Liver (tissue), 9 donors: ENCODE results near the gene CAP2. TPM values are rescaled to one million over a fixed set of nuclear protein-coding genes. Genes with fewer than 3 reads are reported as not detected.

Experiments used
- DNase-seq: peaks from one replicate; pipeline ENCODE4 v3.0.0-alpha.2; 2017; ENCODE audit warnings: low spot score
- H3K27ac ChIP-seq, 2 donors: one replicate each; pipeline ENCODE4 v1.7.0; 2013; ENCODE audit warnings: inconsistent platforms in 2 of 2, low read length in 2 of 2, control low read depth in 1 of 2, low read depth in 1 of 2, mild to moderate bottlenecking in 1 of 2
- H3K27me3 ChIP-seq, 4 donors: one replicate each; pipeline versions ENCODE4 v1.6.1 to v1.7.0; 2013; ENCODE audit warnings: low read length in 3 of 4, inconsistent platforms in 1 of 4, mild to moderate bottlenecking in 1 of 4, moderate library complexity in 1 of 4; ENCODE audit not compliant: control insufficient read depth in 4 of 4, insufficient read depth in 4 of 4
- H3K36me3 ChIP-seq, 4 donors: one replicate each; pipeline versions ENCODE4 v1.6.1 to v1.7.0; 2013; ENCODE audit warnings: low read length in 3 of 4, mild to moderate bottlenecking in 3 of 4, low read depth in 1 of 4, moderate library complexity in 1 of 4; ENCODE audit not compliant: control insufficient read depth in 4 of 4, insufficient read depth in 3 of 4
- H3K4me1 ChIP-seq, 4 donors: one replicate each; pipeline versions ENCODE4 v1.6.1 to v1.7.0; 2013; ENCODE audit warnings: low read length in 3 of 4, mild to moderate bottlenecking in 3 of 4, moderate library complexity in 1 of 4; ENCODE audit not compliant: control insufficient read depth in 4 of 4, insufficient read depth in 4 of 4
- H3K4me3 ChIP-seq, 3 donors: one replicate each; pipeline versions ENCODE4 v1.6.1 to v1.7.0; 2013; ENCODE audit warnings: low read length in 3 of 3, control low read depth in 1 of 3, low read depth in 1 of 3, mild to moderate bottlenecking in 1 of 3
- H3K9ac ChIP-seq, 2 donors: one replicate each; pipeline ENCODE4 v1.7.0; 2013; ENCODE audit warnings: low read length in 2 of 2, mild to moderate bottlenecking in 2 of 2, moderate library complexity in 2 of 2, control low read depth in 1 of 2, low read depth in 1 of 2
- H3K9me3 ChIP-seq, 4 donors: one replicate each; pipeline versions ENCODE4 v1.6.1 to v1.7.0; 2013; ENCODE audit warnings: low read length in 3 of 4; ENCODE audit not compliant: control insufficient read depth in 4 of 4
- ATF3 ChIP-seq: IDR thresholded peaks from 2 replicates; pipeline ENCODE4 v1.6.1; 2016; ENCODE audit warnings: antibody characterized with exemption
- CTCF ChIP-seq: fragments of 150-350 bp; IDR thresholded peaks from 2 replicates; pipeline ENCODE4 v1.5.1; 2017; ENCODE audit warnings: improper control_type of control experiment, low read depth, low read length; ENCODE audit not compliant: missing input control
- EGR1 ChIP-seq, 2 donors: IDR thresholded peaks; 2 replicates each; pipeline ENCODE4 v1.6.1; 2016 to 2018; ENCODE audit warnings: antibody characterized with exemption in 2 of 2, low read depth in 2 of 2
- FOXA1 ChIP-seq: IDR thresholded peaks from 2 replicates; pipeline ENCODE4 v1.6.1; 2016; ENCODE audit warnings: antibody characterized with exemption
- FOXA2 ChIP-seq: IDR thresholded peaks from 2 replicates; pipeline ENCODE4 v1.6.1; 2016; ENCODE audit warnings: antibody characterized with exemption
- GABPA ChIP-seq, 2 donors: IDR thresholded peaks in 1 of 2; conservative IDR thresholded peaks in 1 of 2; 2 replicates each; pipeline ENCODE4 v1.6.1; 2016; ENCODE audit warnings: antibody characterized with exemption in 2 of 2, mild to moderate bottlenecking in 1 of 2, moderate library complexity in 1 of 2
- HNF4A ChIP-seq, 2 donors: conservative IDR thresholded peaks; 2 replicates each; pipeline ENCODE4 v1.6.1; 2016; ENCODE audit warnings: antibody characterized with exemption in 2 of 2, mild to moderate bottlenecking in 2 of 2
- HNF4G ChIP-seq: IDR thresholded peaks from 2 replicates; pipeline ENCODE4 v1.6.1; 2016; ENCODE audit warnings: antibody characterized with exemption
- JUND ChIP-seq, 2 donors: IDR thresholded peaks; 2 replicates each; pipeline ENCODE4 v1.6.1; 2016; ENCODE audit warnings: antibody characterized with exemption in 2 of 2
- NR2F2 ChIP-seq: IDR thresholded peaks from 2 replicates; pipeline ENCODE4 v1.6.1; 2016; ENCODE audit warnings: antibody characterized with exemption
- RAD21 ChIP-seq, 2 donors: IDR thresholded peaks; 2 replicates each; pipeline ENCODE4 v1.6.1; 2016; ENCODE audit warnings: antibody characterized with exemption in 2 of 2, mild to moderate bottlenecking in 2 of 2
- RXRA ChIP-seq, 2 donors: IDR thresholded peaks; 2 replicates each; pipeline ENCODE4 v1.6.1; 2017 to 2018; ENCODE audit warnings: antibody characterized with exemption in 2 of 2, mild to moderate bottlenecking in 1 of 2
- SP1 ChIP-seq: IDR thresholded peaks from 2 replicates; pipeline ENCODE4 v1.6.1; 2018; ENCODE audit warnings: antibody characterized with exemption, mild to moderate bottlenecking
- YY1 ChIP-seq: IDR thresholded peaks from 2 replicates; pipeline ENCODE4 v1.6.1; 2016; ENCODE audit warnings: antibody characterized with exemption, mild to moderate bottlenecking
- WGBS: extraction: QIAGEN DNeasy Blood & Tissue Kit; methylation state at CpG from one replicate; pipeline ENCODE4 v1.1.7; 2013; 5-methylcytosine and 5-hydroxymethylcytosine counted together
- polyA plus RNA-seq, 2 donors: library from polyadenylated mRNA; stranded (reverse) in 1 of 2; unstranded in 1 of 2; fragments of 200-250 nt in 1 of 2; fragments of >200 nt in 1 of 2; fragmentation: Nextera tagmentation in 1 of 2; extraction: Ambion mirVana in 1 of 2; gene quantifications; one replicate each; pipeline versions ENCODE4 v1.2.1 to v1.2.3, GENCODE V29; 2013 to 2015
- total RNA-seq, 2 donors: library from RNA; depleted of rRNA; stranded (reverse); fragments of >200 nt; gene quantifications; one replicate each; pipeline ENCODE4 v1.2.3, GENCODE V29; 2014
- TF ChIP-seq, protein P1 (sequence below): IDR thresholded peaks from 2 replicates; pipeline ENCODE4 v1.6.1; 2016; ENCODE audit warnings: antibody characterized with exemption, mild to moderate bottlenecking
- TF ChIP-seq, protein P2 (sequence below): IDR thresholded peaks from 2 replicates; pipeline ENCODE4 v1.6.1; 2016; ENCODE audit warnings: antibody characterized with exemption
- donor health status: healthy.
- donor health status: healthy.
- donor health status: healthy.
- donor health status: healthy.
- donor health status: healthy.

CAP2 gene
- total and polyA plus RNA-seq, 4 donors: 1.2 to 6.4 (median 2.5) TPM

DNA sequence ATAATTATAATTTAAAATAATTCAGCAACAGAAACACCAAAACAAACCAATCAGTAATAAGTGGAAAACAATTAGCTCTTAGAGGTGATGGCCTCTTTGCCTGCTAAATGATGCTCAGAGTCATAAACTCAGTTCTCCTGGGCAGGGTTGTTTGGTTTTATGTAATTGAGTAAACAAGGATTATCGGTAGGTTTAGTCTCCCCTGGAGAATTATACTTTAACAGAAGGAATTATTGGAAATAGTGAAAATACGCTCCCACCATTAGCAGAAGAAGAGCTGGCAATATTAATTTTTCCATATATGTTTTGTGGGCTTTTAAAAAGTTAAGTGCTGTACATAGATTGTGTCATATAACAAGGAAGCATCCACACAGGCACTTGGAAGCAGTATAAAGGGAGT is 27.0 kb downstream of the CAP2 start:
- no peaks in the 10 kb centered on the region for H3K36me3 ChIP-seq
- DNase-seq: no peak
- 64% methylated on average over 2 of the region's 2 CpGs for WGBS
- H3K9me3 ChIP-seq: no peaks in the 10 kb centered on the region
- H3K4me1 ChIP-seq: no peaks in the 10 kb centered on the region
- no peaks in the 10 kb centered on the region for H3K27me3 ChIP-seq
- no peak overlapping the region for H3K9ac ChIP-seq
- no peak overlapping the region for H3K27ac ChIP-seq
- TF ChIP-seq HNF4G (no peak), RAD21 (IDR thresholded peaks at IDR 0.05) (no peak), NR2F2 (no peak), FOXA2 (no peak), CTCF (no peak), ATF3 (no peak), JUND (IDR thresholded peaks at IDR 0.05) (no peak), HNF4A (conservative IDR thresholded peaks at IDR 0.05) (no peak)
- TF ChIP-seq, protein P1, sequence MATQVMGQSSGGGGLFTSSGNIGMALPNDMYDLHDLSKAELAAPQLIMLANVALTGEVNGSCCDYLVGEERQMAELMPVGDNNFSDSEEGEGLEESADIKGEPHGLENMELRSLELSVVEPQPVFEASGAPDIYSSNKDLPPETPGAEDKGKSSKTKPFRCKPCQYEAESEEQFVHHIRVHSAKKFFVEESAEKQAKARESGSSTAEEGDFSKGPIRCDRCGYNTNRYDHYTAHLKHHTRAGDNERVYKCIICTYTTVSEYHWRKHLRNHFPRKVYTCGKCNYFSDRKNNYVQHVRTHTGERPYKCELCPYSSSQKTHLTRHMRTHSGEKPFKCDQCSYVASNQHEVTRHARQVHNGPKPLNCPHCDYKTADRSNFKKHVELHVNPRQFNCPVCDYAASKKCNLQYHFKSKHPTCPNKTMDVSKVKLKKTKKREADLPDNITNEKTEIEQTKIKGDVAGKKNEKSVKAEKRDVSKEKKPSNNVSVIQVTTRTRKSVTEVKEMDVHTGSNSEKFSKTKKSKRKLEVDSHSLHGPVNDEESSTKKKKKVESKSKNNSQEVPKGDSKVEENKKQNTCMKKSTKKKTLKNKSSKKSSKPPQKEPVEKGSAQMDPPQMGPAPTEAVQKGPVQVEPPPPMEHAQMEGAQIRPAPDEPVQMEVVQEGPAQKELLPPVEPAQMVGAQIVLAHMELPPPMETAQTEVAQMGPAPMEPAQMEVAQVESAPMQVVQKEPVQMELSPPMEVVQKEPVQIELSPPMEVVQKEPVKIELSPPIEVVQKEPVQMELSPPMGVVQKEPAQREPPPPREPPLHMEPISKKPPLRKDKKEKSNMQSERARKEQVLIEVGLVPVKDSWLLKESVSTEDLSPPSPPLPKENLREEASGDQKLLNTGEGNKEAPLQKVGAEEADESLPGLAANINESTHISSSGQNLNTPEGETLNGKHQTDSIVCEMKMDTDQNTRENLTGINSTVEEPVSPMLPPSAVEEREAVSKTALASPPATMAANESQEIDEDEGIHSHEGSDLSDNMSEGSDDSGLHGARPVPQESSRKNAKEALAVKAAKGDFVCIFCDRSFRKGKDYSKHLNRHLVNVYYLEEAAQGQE: no peak
- TF ChIP-seq, protein P2, sequence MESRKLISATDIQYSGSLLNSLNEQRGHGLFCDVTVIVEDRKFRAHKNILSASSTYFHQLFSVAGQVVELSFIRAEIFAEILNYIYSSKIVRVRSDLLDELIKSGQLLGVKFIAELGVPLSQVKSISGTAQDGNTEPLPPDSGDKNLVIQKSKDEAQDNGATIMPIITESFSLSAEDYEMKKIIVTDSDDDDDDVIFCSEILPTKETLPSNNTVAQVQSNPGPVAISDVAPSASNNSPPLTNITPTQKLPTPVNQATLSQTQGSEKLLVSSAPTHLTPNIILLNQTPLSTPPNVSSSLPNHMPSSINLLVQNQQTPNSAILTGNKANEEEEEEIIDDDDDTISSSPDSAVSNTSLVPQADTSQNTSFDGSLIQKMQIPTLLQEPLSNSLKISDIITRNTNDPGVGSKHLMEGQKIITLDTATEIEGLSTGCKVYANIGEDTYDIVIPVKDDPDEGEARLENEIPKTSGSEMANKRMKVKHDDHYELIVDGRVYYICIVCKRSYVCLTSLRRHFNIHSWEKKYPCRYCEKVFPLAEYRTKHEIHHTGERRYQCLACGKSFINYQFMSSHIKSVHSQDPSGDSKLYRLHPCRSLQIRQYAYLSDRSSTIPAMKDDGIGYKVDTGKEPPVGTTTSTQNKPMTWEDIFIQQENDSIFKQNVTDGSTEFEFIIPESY: no peak
- H3K4me3 ChIP-seq: no peak overlapping the region

DNA sequence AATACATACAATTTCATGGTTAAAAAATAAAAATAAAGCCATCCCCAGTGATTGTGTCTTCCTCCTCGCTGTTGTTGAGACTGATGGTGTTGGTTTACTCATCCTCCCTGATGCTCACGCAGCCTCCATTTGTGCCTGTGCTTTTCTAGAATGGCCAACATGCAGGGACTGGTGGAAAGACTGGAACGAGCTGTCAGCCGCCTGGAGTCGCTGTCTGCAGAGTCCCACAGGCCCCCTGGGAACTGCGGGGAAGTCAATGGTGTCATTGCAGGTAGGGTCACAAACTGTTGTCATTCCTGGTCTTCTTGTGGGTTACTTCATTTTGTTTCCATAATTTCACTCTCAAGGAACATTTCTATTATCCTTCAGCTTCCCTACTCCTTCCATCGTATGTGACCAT is 28.0 kb downstream of the CAP2 start:
- H3K36me3 ChIP-seq: no peaks in the 10 kb centered on the region
- no peaks in the 10 kb centered on the region for H3K27me3 ChIP-seq
- WGBS: 94% methylated on average over 7 of the region's 7 CpGs
- H3K27ac ChIP-seq: no peak overlapping the region
- no peak overlapping the region for H3K4me3 ChIP-seq
- TF ChIP-seq JUND (IDR thresholded peaks at IDR 0.05) (no peak), ATF3 (no peak), CTCF (no peak), SP1 (no peak), YY1 (no peak), EGR1 (IDR thresholded peaks at IDR 0.05; ENCODE audit: low read depth in 2 of 2) (no peak), FOXA1 (no peak), RXRA (IDR thresholded peaks at IDR 0.05) (no peak), RAD21 (IDR thresholded peaks at IDR 0.05) (no peak), GABPA (IDR thresholded peaks at IDR 0.05 in 1 of 2, conservative IDR thresholded peaks at IDR 0.05 in 1 of 2) (no peak), HNF4A (conservative IDR thresholded peaks at IDR 0.05) (no peak)
- no peaks in the 10 kb centered on the region for H3K9me3 ChIP-seq
- no peaks in the 10 kb centered on the region for H3K4me1 ChIP-seq
- no peak overlapping the region for H3K9ac ChIP-seq
- no peak for DNase-seq
